HL-60/S4 treated with retinoic acid at 250 ng/mL for 4 days and 3 days (cell line): ENCODE results near the gene UGT1A6.
"Not testable (repeated sequence)": the region's sequence is repeated elsewhere in the genome, so short reads cannot be mapped to it uniquely, and the experiment has no call there.

ENCODE experiments used
- in situ Hi-C: fragments of 300-500 bp; cut with MboI; formaldehyde crosslinking; loops from 2 replicates; pipeline ENCODE4 v1.7.0; 2022; ENCODE audit warnings: low sequenced_read_pairs

UGT1A6 gene

GRCh38 chr2:233692648-233693047 lies at the start of gene UGT1A6:
TSS of gene UGT1A6 (plus strand) at chr2:233692890. CDS start at chr2:233693005, 115 bp downstream.
- in situ Hi-C loops, result no loop called here

- in situ Hi-C loops, result no loop called here
These were observed 49.6 kb upstream of the UGT1A6 start for GRCh38 chr2:233643128-233643527.

- in situ Hi-C loops, result not testable (repeated sequence)
These were observed 46.7 kb upstream of the UGT1A6 start for GRCh38 chr2:233646033-233646432.

GRCh38 chr2:233650981-233651380 lies 41.7 kb upstream of the UGT1A6 start:
- in situ Hi-C loops, result no loop called here

GRCh38 chr2:233651430-233651829 lies 41.3 kb upstream of the UGT1A6 start:
- in situ Hi-C loops, result no loop called here

- in situ Hi-C loops, result no loop called here
These were observed 38.2 kb upstream of the UGT1A6 start for GRCh38 chr2:233654501-233654900.

GRCh38 chr2:233655043-233655442 lies 37.6 kb upstream of the UGT1A6 start:
- in situ Hi-C loops, result no loop called here

GRCh38 chr2:233655943-233656342 lies 36.7 kb upstream of the UGT1A6 start:
- in situ Hi-C loops, result not testable (repeated sequence)

- in situ Hi-C loops, result no loop called here
These were observed 36.2 kb upstream of the UGT1A6 start for GRCh38 chr2:233656443-233656842.

GRCh38 chr2:233658610-233659009 lies 34.1 kb upstream of the UGT1A6 start:
- in situ Hi-C loops, result no loop called here

- in situ Hi-C loops, result no loop called here
These were observed 28.8 kb upstream of the UGT1A6 start for GRCh38 chr2:233663911-233664310.

- in situ Hi-C loops, result no loop called here
These were observed 24.0 kb upstream of the UGT1A6 start for GRCh38 chr2:233668605-233669260.

- in situ Hi-C loops, result no loop called here
These were observed 21.2 kb upstream of the UGT1A6 start, which contains the start of gene UGT1A9 for GRCh38 chr2:233671290-233672161. TSS of gene UGT1A9 (plus strand) at chr2:233671898. CDS start at chr2:233671935, 37 bp downstream.

- in situ Hi-C loops, result no loop called here
These were observed 19.8 kb upstream of the UGT1A6 start for GRCh38 chr2:233672886-233673285.

GRCh38 chr2:233673896-233674295 lies 18.8 kb upstream of the UGT1A6 start:
- in situ Hi-C loops, result no loop called here

GRCh38 chr2:233674314-233674713 lies 18.4 kb upstream of the UGT1A6 start:
- in situ Hi-C loops, result no loop called here

GRCh38 chr2:233674995-233675394 lies 17.7 kb upstream of the UGT1A6 start:
- in situ Hi-C loops, result no loop called here

- in situ Hi-C loops, result no loop called here
These were observed 16.6 kb upstream of the UGT1A6 start for GRCh38 chr2:233676046-233676445.

- in situ Hi-C loops, result no loop called here
These were observed 13.5 kb upstream of the UGT1A6 start for GRCh38 chr2:233679196-233679595.

- in situ Hi-C loops, result no loop called here
These were observed 12.2 kb upstream of the UGT1A6 start for GRCh38 chr2:233680361-233681045.

GRCh38 chr2:233681521-233682099 lies 11.1 kb upstream of the UGT1A6 start, which contains the start of gene UGT1A7:
TSS of gene UGT1A7 (plus strand) at chr2:233681901. CDS start at chr2:233681938, 37 bp downstream.
- in situ Hi-C loops, result no loop called here
